ENCODE measurements around the gene PDE10A.

DNA sequence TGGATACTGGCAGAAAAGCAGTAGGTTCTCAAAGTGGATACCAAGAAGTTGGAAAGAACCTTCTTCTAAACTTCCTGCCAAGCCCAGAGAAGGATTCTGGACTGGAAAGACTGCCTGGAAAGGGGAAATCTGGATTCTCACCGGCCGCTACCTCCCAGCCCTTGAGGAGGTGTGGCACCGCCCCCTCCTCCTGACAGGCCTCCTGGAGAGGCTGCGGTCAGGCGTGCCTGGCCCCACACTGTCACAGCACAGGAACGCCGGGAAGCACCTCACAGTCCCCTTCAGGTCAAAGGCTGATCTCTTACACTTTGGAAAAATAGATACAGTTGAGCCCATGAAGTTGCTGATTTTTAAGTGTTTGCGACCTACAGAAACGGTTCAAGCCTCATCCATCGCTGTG is 16.3 kb upstream of the PDE10A start:
- TF ChIP-seq ZFP3 (CRISPR knock-in tag; IDR thresholded peaks at IDR 0.05) (no peak), ARNTL (CRISPR knock-in tag; IDR thresholded peaks at IDR 0.05; ENCODE audit: borderline replicate concordance, low read depth) (no peak), SNAI2 (CRISPR knock-in tag; IDR thresholded peaks at IDR 0.05) (no peak), ZNF70 (CRISPR knock-in tag; IDR thresholded peaks at IDR 0.05) (no peak), TCF4 (CRISPR knock-in tag; IDR thresholded peaks at IDR 0.05; ENCODE audit: borderline replicate concordance) (no peak), OSR1 (CRISPR knock-in tag; IDR thresholded peaks at IDR 0.05) (no peak), ZFP30 (CRISPR knock-in tag; IDR thresholded peaks at IDR 0.05) (no peak), CSDC2 (CRISPR knock-in tag; IDR thresholded peaks at IDR 0.05) (no peak), RARB (CRISPR knock-in tag; IDR thresholded peaks at IDR 0.05) (no peak), TOX (CRISPR knock-in tag; IDR thresholded peaks at IDR 0.05; ENCODE audit: borderline replicate concordance) (no peak), ZNF8 (CRISPR knock-in tag; IDR thresholded peaks at IDR 0.05) (no peak), ESRRG (CRISPR knock-in tag; IDR thresholded peaks at IDR 0.05) (no peak)
- TF ChIP-seq, protein P1, sequence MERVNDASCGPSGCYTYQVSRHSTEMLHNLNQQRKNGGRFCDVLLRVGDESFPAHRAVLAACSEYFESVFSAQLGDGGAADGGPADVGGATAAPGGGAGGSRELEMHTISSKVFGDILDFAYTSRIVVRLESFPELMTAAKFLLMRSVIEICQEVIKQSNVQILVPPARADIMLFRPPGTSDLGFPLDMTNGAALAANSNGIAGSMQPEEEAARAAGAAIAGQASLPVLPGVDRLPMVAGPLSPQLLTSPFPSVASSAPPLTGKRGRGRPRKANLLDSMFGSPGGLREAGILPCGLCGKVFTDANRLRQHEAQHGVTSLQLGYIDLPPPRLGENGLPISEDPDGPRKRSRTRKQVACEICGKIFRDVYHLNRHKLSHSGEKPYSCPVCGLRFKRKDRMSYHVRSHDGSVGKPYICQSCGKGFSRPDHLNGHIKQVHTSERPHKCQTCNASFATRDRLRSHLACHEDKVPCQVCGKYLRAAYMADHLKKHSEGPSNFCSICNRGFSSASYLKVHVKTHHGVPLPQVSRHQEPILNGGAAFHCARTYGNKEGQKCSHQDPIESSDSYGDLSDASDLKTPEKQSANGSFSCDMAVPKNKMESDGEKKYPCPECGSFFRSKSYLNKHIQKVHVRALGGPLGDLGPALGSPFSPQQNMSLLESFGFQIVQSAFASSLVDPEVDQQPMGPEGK (CRISPR knock-in tag; IDR thresholded peaks at IDR 0.05; ENCODE audit: borderline replicate concordance) = no peak
- TF ChIP-seq, protein P2, sequence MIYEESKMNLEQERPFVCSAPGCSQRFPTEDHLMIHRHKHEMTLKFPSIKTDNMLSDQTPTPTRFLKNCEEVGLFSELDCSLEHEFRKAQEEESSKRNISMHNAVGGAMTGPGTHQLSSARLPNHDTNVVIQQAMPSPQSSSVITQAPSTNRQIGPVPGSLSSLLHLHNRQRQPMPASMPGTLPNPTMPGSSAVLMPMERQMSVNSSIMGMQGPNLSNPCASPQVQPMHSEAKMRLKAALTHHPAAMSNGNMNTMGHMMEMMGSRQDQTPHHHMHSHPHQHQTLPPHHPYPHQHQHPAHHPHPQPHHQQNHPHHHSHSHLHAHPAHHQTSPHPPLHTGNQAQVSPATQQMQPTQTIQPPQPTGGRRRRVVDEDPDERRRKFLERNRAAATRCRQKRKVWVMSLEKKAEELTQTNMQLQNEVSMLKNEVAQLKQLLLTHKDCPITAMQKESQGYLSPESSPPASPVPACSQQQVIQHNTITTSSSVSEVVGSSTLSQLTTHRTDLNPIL (CRISPR knock-in tag; IDR thresholded peaks at IDR 0.05; ENCODE audit: low read depth) = no peak

All from SK-N-SH treated with all-trans-retinoic acid at 6 μM for 48 hours (cell line).